NK-92 (cell line): ENCODE measurements around the gene PARN.

Experiments
- DNase-seq: peaks from one replicate; lab custom pipeline; 2025; ENCODE audit not compliant: unreplicated experiment; lab: John Stamatoyannopoulos, UW

PARN gene

GRCh38 chr16:14500791-14501190, 129.3 kb downstream of the PARN start:
- DNase-seq = no peak

- no peak for DNase-seq
Observed at GRCh38 chr16:14499110-14499509, 130.9 kb downstream of the PARN start.

- no peak for DNase-seq
Observed at GRCh38 chr16:14497245-14498082, 132.6 kb downstream of the PARN start.

- no peak for DNase-seq
Observed at GRCh38 chr16:14496786-14497185, 133.3 kb downstream of the PARN start.

GRCh38 chr16:14496047-14496770, 133.9 kb downstream of the PARN start:
- no peak for DNase-seq

- DNase-seq = no peak
Observed at GRCh38 chr16:14495213-14496046, 134.6 kb downstream of the PARN start.

GRCh38 chr16:14494396-14494966, 135.6 kb downstream of the PARN start:
- DNase-seq = no peak

GRCh38 chr16:14493791-14494190, 136.3 kb downstream of the PARN start:
- no peak for DNase-seq

GRCh38 chr16:14492614-14493013, 137.4 kb downstream of the PARN start:
- no peak for DNase-seq

GRCh38 chr16:14491861-14492529, 138.1 kb downstream of the PARN start:
- DNase-seq = no peak

GRCh38 chr16:14490235-14490634, 139.8 kb downstream of the PARN start:
- DNase-seq = no peak

GRCh38 chr16:14489460-14489859, 140.6 kb downstream of the PARN start:
- no peak for DNase-seq

- DNase-seq = no peak
Observed at GRCh38 chr16:14487579-14487978, 142.5 kb downstream of the PARN start.

- no peak for DNase-seq
Observed at GRCh38 chr16:14486520-14487303, 143.3 kb downstream of the PARN start.

GRCh38 chr16:14485811-14486519, 144.1 kb downstream of the PARN start:
- DNase-seq = no peak

GRCh38 chr16:14485121-14485551, 144.9 kb downstream of the PARN start:
- no peak for DNase-seq

GRCh38 chr16:14483819-14484385, 146.2 kb downstream of the PARN start:
- DNase-seq = no peak

- DNase-seq = no peak
Observed at GRCh38 chr16:14476183-14476582, 153.9 kb downstream of the PARN start.
